SK-N-SH treated with all-trans-retinoic acid at 6 μM for 48 hours (cell line): ENCODE results near the gene UROC1.
A peak's percentile ranks its signal among the peaks of the same experiment; 100 is the strongest.

Experiments used
- ATAC-seq: fragments of 200-7000 bp; cut with Tn5 transposase; 3 replicates; pipeline ENCODE4 v1.9.1; 2020; ENCODE audit warnings: mild to moderate bottlenecking, moderate library complexity
- ARNTL ChIP-seq: fragments of 450-650 bp; formaldehyde crosslinking; IDR thresholded peaks from 2 replicates; pipeline ENCODE4 v1.5.0; 2020; ENCODE audit warnings: low read depth, mild to moderate bottlenecking, moderate library complexity, borderline replicate concordance
- BACH2 ChIP-seq: fragments of 250-450 bp; sonication (Bioruptor Pico); IDR thresholded peaks from 2 replicates; pipeline ENCODE4 v1.9.0; 2021; ENCODE audit warnings: mild to moderate bottlenecking, borderline replicate concordance
- CSDC2 ChIP-seq: fragments of 250-450 bp; sonication (Bioruptor Pico); IDR thresholded peaks from 2 replicates; pipeline ENCODE4 v1.5.0; 2020; ENCODE audit warnings: mild to moderate bottlenecking, moderate library complexity
- GLIS3 ChIP-seq: fragments of 250-450 bp; sonication (Bioruptor Pico); IDR thresholded peaks from 2 replicates; pipeline ENCODE4 v1.5.0; 2020; ENCODE audit warnings: mild to moderate bottlenecking, moderate library complexity
- ISL1 ChIP-seq: fragments of 250-450 bp; sonication (Bioruptor Pico); IDR thresholded peaks from 2 replicates; pipeline ENCODE4 v2.1.2; 2022; ENCODE audit warnings: mild to moderate bottlenecking, moderate library complexity
- OSR1 ChIP-seq: fragments of 250-450 bp; sonication (Bioruptor Pico); IDR thresholded peaks from 2 replicates; pipeline ENCODE4 v1.8.0; 2022; ENCODE audit warnings: moderate library complexity, mild to moderate bottlenecking, inconsistent platforms
- PPARA ChIP-seq: fragments of 250-450 bp; sonication (Bioruptor Pico); IDR thresholded peaks from 2 replicates; pipeline ENCODE4 v1.5.0; 2020; ENCODE audit warnings: mild to moderate bottlenecking, borderline replicate concordance
- RARB ChIP-seq: fragments of 250-450 bp; sonication (Bioruptor Pico); IDR thresholded peaks from 2 replicates; pipeline ENCODE4 v1.8.0; 2021; ENCODE audit warnings: mild to moderate bottlenecking, moderate library complexity
- SNAI2 ChIP-seq: fragments of 250-450 bp; sonication (Bioruptor Pico); IDR thresholded peaks from 2 replicates; pipeline ENCODE4 v1.5.0; 2020; ENCODE audit warnings: mild to moderate bottlenecking, moderate library complexity
- TCF4 ChIP-seq: fragments of 250-450 bp; sonication (Bioruptor Pico); IDR thresholded peaks from 2 replicates; pipeline ENCODE4 v1.8.0; 2021; ENCODE audit warnings: mild to moderate bottlenecking, moderate library complexity, borderline replicate concordance
- TOX ChIP-seq: fragments of 250-450 bp; sonication (Bioruptor Pico); IDR thresholded peaks from 2 replicates; pipeline ENCODE4 v1.8.0; 2021; ENCODE audit warnings: mild to moderate bottlenecking, moderate library complexity, borderline replicate concordance
- ZC3H10 ChIP-seq: fragments of 250-450 bp; sonication (Bioruptor Pico); IDR thresholded peaks from 2 replicates; pipeline ENCODE4 v1.5.1; 2021; ENCODE audit warnings: mild to moderate bottlenecking, moderate library complexity
- ZFP3 ChIP-seq: fragments of 250-450 bp; sonication (Bioruptor Pico); IDR thresholded peaks from 2 replicates; pipeline ENCODE4 v1.5.0; 2020; ENCODE audit warnings: mild to moderate bottlenecking, moderate library complexity
- ZFP30 ChIP-seq: fragments of 450-650 bp; formaldehyde crosslinking; IDR thresholded peaks from 2 replicates; pipeline ENCODE4 v1.5.0; 2022; ENCODE audit warnings: mild to moderate bottlenecking, moderate library complexity
- ZNF565 ChIP-seq: fragments of 450-650 bp; formaldehyde crosslinking; conservative IDR thresholded peaks from 2 replicates; pipeline ENCODE4 v1.5.0; 2020; ENCODE audit warnings: low read depth, mild to moderate bottlenecking, moderate library complexity
- ZNF70 ChIP-seq: fragments of 450-650 bp; formaldehyde crosslinking; IDR thresholded peaks from 2 replicates; pipeline ENCODE4 v1.5.0; 2020; ENCODE audit warnings: mild to moderate bottlenecking, moderate library complexity
- ZNF8 ChIP-seq: fragments of 450-650 bp; formaldehyde crosslinking; IDR thresholded peaks from 2 replicates; pipeline ENCODE4 v1.5.0; 2020; ENCODE audit warnings: mild to moderate bottlenecking, moderate library complexity
- TF ChIP-seq, protein P1 (sequence below): fragments of 250-450 bp; sonication (Bioruptor Pico); IDR thresholded peaks from 2 replicates; pipeline ENCODE4 v1.5.1; 2020; ENCODE audit warnings: low read depth, mild to moderate bottlenecking, moderate library complexity
- TF ChIP-seq, protein P2 (sequence below): fragments of 250-450 bp; sonication (Bioruptor Pico); IDR thresholded peaks from 2 replicates; pipeline ENCODE4 v1.8.0; 2021; ENCODE audit warnings: low read depth, mild to moderate bottlenecking, moderate library complexity, borderline replicate concordance
- TF ChIP-seq, protein P3 (sequence below): fragments of 250-450 bp; sonication (Bioruptor Pico); IDR thresholded peaks from 2 replicates; pipeline ENCODE4 v1.5.1; 2021; ENCODE audit warnings: mild to moderate bottlenecking, moderate library complexity
- TF ChIP-seq, protein P4 (sequence below): fragments of 250-450 bp; sonication (Bioruptor Pico); IDR thresholded peaks from 2 replicates; pipeline ENCODE4 v1.5.0; 2020; ENCODE audit warnings: mild to moderate bottlenecking, moderate library complexity
- TF ChIP-seq, protein P5 (sequence below): fragments of 250-450 bp; sonication (Bioruptor Pico); IDR thresholded peaks from 2 replicates; pipeline ENCODE4 v1.8.0; 2020; ENCODE audit warnings: mild to moderate bottlenecking, moderate library complexity, borderline replicate concordance

Gene UROC1

DNA sequence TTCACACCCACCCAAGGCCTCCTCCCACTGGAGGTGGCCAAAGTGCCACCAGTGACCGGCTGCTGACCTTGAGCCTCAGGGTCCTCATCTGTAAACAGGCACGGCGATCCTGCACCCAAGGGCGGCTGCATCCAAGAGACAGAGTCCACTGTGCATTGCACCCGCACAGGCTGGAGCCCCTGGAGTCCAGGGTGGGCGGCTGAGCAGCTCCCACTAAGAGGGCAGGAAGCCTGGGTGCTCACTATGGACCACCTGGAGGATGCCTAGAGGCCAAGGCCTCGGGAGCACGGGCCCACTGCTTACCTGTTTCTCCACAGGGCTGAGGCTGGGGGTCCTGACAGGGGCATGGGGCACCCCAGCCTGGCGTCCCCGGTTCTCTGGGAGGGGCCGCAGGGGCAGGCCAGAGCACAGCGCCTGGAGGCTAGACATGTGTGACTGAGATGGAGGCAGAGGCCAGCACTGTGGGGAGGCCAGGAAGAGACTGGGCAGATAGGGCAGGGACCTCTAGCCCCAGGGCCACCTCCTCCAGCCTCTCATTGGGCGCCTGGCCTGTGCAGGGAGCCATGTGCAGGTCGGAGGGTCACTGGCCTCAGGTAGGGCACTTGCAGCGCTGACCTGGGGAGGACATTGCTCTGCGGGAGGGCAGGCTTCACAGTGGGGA is at the start of gene UROC1:
Gene UROC1, minus strand, starts transcription at position 483 of the 661 bp plus-strand sequence. Its CDS starts 54 bp downstream, at position 429.
- TF ChIP-seq ZNF565 (CRISPR knock-in tag) (no peak), BACH2 (CRISPR knock-in tag) (no peak), ISL1 (CRISPR knock-in tag) (no peak), GLIS3 (CRISPR knock-in tag) (no peak), ZNF8 (CRISPR knock-in tag) (no peak), ZFP3 (CRISPR knock-in tag) (no peak), ZC3H10 (CRISPR knock-in tag) (no peak), ZFP30 (CRISPR knock-in tag) (no peak), SNAI2 (no peak), PPARA (CRISPR knock-in tag) (no peak), CSDC2 (CRISPR knock-in tag) (no peak), TCF4 (CRISPR knock-in tag) (no peak), TOX (no peak), ZNF70 (CRISPR knock-in tag) (no peak), ARNTL (CRISPR knock-in tag) (no peak), OSR1 (CRISPR knock-in tag) (no peak)
- TF ChIP-seq, protein P1, sequence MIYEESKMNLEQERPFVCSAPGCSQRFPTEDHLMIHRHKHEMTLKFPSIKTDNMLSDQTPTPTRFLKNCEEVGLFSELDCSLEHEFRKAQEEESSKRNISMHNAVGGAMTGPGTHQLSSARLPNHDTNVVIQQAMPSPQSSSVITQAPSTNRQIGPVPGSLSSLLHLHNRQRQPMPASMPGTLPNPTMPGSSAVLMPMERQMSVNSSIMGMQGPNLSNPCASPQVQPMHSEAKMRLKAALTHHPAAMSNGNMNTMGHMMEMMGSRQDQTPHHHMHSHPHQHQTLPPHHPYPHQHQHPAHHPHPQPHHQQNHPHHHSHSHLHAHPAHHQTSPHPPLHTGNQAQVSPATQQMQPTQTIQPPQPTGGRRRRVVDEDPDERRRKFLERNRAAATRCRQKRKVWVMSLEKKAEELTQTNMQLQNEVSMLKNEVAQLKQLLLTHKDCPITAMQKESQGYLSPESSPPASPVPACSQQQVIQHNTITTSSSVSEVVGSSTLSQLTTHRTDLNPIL (CRISPR knock-in tag): no peak
- TF ChIP-seq, protein P2, sequence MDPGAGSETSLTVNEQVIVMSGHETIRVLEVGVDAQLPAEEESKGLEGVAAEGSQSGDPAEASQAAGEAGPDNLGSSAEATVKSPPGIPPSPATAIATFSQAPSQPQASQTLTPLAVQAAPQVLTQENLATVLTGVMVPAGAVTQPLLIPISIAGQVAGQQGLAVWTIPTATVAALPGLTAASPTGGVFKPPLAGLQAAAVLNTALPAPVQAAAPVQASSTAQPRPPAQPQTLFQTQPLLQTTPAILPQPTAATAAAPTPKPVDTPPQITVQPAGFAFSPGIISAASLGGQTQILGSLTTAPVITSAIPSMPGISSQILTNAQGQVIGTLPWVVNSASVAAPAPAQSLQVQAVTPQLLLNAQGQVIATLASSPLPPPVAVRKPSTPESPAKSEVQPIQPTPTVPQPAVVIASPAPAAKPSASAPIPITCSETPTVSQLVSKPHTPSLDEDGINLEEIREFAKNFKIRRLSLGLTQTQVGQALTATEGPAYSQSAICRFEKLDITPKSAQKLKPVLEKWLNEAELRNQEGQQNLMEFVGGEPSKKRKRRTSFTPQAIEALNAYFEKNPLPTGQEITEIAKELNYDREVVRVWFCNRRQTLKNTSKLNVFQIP (CRISPR knock-in tag): no peak
- TF ChIP-seq, protein P3, sequence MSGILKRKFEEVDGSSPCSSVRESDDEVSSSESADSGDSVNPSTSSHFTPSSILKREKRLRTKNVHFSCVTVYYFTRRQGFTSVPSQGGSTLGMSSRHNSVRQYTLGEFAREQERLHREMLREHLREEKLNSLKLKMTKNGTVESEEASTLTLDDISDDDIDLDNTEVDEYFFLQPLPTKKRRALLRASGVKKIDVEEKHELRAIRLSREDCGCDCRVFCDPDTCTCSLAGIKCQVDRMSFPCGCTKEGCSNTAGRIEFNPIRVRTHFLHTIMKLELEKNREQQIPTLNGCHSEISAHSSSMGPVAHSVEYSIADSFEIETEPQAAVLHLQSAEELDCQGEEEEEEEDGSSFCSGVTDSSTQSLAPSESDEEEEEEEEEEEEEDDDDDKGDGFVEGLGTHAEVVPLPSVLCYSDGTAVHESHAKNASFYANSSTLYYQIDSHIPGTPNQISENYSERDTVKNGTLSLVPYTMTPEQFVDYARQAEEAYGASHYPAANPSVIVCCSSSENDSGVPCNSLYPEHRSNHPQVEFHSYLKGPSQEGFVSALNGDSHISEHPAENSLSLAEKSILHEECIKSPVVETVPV (CRISPR knock-in tag): no peak
- TF ChIP-seq, protein P4, sequence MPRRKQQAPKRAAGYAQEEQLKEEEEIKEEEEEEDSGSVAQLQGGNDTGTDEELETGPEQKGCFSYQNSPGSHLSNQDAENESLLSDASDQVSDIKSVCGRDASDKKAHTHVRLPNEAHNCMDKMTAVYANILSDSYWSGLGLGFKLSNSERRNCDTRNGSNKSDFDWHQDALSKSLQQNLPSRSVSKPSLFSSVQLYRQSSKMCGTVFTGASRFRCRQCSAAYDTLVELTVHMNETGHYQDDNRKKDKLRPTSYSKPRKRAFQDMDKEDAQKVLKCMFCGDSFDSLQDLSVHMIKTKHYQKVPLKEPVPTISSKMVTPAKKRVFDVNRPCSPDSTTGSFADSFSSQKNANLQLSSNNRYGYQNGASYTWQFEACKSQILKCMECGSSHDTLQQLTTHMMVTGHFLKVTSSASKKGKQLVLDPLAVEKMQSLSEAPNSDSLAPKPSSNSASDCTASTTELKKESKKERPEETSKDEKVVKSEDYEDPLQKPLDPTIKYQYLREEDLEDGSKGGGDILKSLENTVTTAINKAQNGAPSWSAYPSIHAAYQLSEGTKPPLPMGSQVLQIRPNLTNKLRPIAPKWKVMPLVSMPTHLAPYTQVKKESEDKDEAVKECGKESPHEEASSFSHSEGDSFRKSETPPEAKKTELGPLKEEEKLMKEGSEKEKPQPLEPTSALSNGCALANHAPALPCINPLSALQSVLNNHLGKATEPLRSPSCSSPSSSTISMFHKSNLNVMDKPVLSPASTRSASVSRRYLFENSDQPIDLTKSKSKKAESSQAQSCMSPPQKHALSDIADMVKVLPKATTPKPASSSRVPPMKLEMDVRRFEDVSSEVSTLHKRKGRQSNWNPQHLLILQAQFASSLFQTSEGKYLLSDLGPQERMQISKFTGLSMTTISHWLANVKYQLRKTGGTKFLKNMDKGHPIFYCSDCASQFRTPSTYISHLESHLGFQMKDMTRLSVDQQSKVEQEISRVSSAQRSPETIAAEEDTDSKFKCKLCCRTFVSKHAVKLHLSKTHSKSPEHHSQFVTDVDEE: no peak
- no peak for ATAC-seq

DNA sequence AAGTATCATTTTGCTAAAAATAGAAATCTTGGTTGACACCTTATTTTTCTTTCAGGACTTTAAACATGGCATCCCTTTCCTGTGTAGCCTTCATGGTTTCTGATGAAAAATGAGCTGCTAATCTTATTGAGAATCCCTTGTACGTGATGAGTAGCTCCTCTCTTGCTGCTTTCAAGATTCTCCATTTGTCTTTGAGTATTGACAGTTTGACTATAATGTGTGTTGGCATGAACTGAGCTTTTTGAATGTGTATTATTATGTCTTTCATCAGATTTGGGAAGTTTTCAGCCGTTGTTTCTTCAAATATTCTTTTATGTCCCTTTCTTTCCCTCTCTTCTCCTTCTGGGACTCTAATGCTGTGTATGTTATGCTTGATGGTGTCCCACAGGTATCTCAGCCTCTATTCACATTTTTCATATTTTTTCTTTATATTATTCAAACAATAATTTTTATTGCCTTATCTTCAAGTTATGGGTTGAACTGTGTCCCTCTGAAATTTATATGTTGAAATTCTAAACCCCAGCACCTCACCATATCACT is 45.2 kb upstream of the UROC1 start:
- TF ChIP-seq ZC3H10 (CRISPR knock-in tag): no peak
- no peak for TF ChIP-seq OSR1 (CRISPR knock-in tag)
- TF ChIP-seq CSDC2 (CRISPR knock-in tag): no peak
- no peak for TF ChIP-seq ZFP30 (CRISPR knock-in tag)
- TF ChIP-seq ARNTL (CRISPR knock-in tag): no peak
- no peak for TF ChIP-seq ZNF565 (CRISPR knock-in tag)
- TF ChIP-seq GLIS3 (CRISPR knock-in tag): no peak
- TF ChIP-seq ZFP3 (CRISPR knock-in tag): no peak
- no peak for TF ChIP-seq RARB (CRISPR knock-in tag)
- ATAC-seq: no peak

DNA sequence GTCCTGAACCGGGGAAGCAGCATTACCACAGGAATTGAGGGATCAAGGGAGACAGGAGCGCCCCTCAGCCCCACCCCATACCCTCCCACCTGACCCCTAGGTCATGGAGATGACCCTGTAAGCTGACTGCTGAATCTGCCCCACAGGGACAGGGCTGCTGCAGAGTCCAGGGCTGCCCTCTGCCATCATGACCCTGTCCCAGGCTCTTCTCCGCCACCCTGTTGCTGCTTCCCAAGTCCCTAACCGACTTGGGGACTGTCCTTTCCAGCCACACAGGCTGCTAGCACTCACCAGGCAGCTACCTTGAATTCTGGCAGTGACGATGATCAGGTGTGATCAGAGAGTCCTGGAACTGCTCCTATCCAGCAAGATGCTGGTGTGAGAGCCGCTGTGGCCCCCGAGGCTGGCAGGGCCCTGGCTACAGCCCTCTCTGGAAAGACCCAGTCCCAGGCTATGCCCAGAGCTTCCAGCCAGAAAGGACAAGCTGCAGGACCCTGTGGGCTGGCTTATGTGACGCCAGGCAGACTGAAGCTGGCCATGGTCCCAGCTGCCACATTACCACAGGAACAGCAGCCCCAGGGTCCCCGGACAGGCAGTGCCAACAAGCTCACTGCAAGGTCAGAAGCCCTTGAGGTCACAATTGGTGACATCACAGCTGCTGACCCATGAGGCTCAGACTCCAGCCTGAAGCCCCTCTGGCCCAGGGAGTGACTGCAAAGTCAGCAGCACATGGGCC is 40.9 kb upstream of the UROC1 start, which contains the start of gene C3orf22:
Gene C3orf22, minus strand, starts transcription at position 597 of the 736 bp plus-strand sequence. CDS start 5,542 bp downstream, outside the sequence.
- TF ChIP-seq ISL1 (CRISPR knock-in tag) (no peak), ZFP3 (CRISPR knock-in tag) (no peak), ARNTL (CRISPR knock-in tag) (no peak), SNAI2 (no peak)
- TF ChIP-seq, protein P5, sequence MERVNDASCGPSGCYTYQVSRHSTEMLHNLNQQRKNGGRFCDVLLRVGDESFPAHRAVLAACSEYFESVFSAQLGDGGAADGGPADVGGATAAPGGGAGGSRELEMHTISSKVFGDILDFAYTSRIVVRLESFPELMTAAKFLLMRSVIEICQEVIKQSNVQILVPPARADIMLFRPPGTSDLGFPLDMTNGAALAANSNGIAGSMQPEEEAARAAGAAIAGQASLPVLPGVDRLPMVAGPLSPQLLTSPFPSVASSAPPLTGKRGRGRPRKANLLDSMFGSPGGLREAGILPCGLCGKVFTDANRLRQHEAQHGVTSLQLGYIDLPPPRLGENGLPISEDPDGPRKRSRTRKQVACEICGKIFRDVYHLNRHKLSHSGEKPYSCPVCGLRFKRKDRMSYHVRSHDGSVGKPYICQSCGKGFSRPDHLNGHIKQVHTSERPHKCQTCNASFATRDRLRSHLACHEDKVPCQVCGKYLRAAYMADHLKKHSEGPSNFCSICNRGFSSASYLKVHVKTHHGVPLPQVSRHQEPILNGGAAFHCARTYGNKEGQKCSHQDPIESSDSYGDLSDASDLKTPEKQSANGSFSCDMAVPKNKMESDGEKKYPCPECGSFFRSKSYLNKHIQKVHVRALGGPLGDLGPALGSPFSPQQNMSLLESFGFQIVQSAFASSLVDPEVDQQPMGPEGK: no peak
- TF ChIP-seq, protein P4: no peak
- TF ChIP-seq, all 23 proteins: peak for 0
- peak; percentile 44; the same call in 1 of the 3 replicates for ATAC-seq
